Measurements from ENCODE around the gene ANAPC1.
"Not testable (repeated sequence)": the region's sequence is repeated elsewhere in the genome, so short reads cannot be mapped to it uniquely, and the experiment has no call there.

Gene ANAPC1

GRCh38 chr2:111908578-111908977 is 24.6 kb upstream of the ANAPC1 start:
- Histone ChIP-seq H2AFZ (ENCODE audit: low read depth, low read length) (no peak overlapping the region), H3K4me1 (ENCODE audit: low read length) (peaks cover 26% of the 10 kb centered on the region), H3K79me2 (ENCODE audit: low read length) (no peaks in the 10 kb centered on the region), H4K20me1 (ENCODE audit: insufficient read depth, low read length) (no peaks in the 10 kb centered on the region), H3K36me3 (replicated peaks; ENCODE audit: low read depth, low read length) (no peaks in the 10 kb centered on the region), H3K9me3 (ENCODE audit: insufficient read depth, low read length) (no peaks in the 10 kb centered on the region), H3K4me2 (ENCODE audit: low read length) (no peak overlapping the region), H3K27ac (ENCODE audit: low read length) (no peak overlapping the region), H3K4me3 (ENCODE audit: low read length) (no peak overlapping the region), H3K27me3 (ENCODE audit: low read depth, low read length) (0 out of 2 replicates have a peak, but pooled peaks cover 3% of the 10 kb centered on the region), H3K9ac (ENCODE audit: low read length) (no peak overlapping the region)
- TF ChIP-seq CTCF (IDR thresholded peaks at IDR 0.05; ENCODE audit: low read depth, low read length), result no peak
- TF ChIP-seq EZH2phosphoT487 (IDR thresholded peaks at IDR 0.05; ENCODE audit: low read depth), result no peak

- Histone ChIP-seq H3K36me3 (replicated peaks; ENCODE audit: low read depth, low read length) (no peaks in the 10 kb centered on the region), H3K27me3 (ENCODE audit: low read depth, low read length) (0 out of 2 replicates have a peak, but pooled peaks cover 11% of the 10 kb centered on the region), H3K4me2 (ENCODE audit: low read length) (peak overlapping the region; percentile 56), H3K4me3 (ENCODE audit: low read length) (peak overlapping the region; percentile 3; the same call in 1 of the 2 replicates), H4K20me1 (ENCODE audit: insufficient read depth, low read length) (no peaks in the 10 kb centered on the region), H3K4me1 (ENCODE audit: low read length) (peaks cover 27% of the 10 kb centered on the region), H3K27ac (ENCODE audit: low read length) (0 out of 2 replicates have a peak overlapping the region, but pooled peaks have one; percentile 3), H3K9me3 (ENCODE audit: insufficient read depth, low read length) (no peaks in the 10 kb centered on the region), H3K79me2 (ENCODE audit: low read length) (no peaks in the 10 kb centered on the region), H3K9ac (ENCODE audit: low read length) (no peak overlapping the region), H2AFZ (ENCODE audit: low read depth, low read length) (0 out of 2 replicates have a peak overlapping the region, but pooled peaks have one; percentile 12)
- TF ChIP-seq EZH2phosphoT487 (IDR thresholded peaks at IDR 0.05; ENCODE audit: low read depth) (no peak), CTCF (IDR thresholded peaks at IDR 0.05; ENCODE audit: low read depth, low read length) (no peak)
These were observed 22.2 kb upstream of the ANAPC1 start for GRCh38 chr2:111905990-111906735.

GRCh38 chr2:111905475-111905869 is 21.5 kb upstream of the ANAPC1 start:
- Histone ChIP-seq H3K4me1 (ENCODE audit: low read length) (peaks cover 27% of the 10 kb centered on the region), H3K27me3 (ENCODE audit: low read depth, low read length) (peaks cover 13% of the 10 kb centered on the region; the same call in 1 of the 2 replicates)
- H3K79me2 ChIP-seq (ENCODE audit: low read length); H3K4me3 ChIP-seq (ENCODE audit: low read length); H3K27ac ChIP-seq (ENCODE audit: low read length); H3K36me3 ChIP-seq (replicated peaks; ENCODE audit: low read depth, low read length); H3K4me2 ChIP-seq (ENCODE audit: low read length); H2AFZ ChIP-seq (ENCODE audit: low read depth, low read length); H3K9ac ChIP-seq (ENCODE audit: low read length); H3K9me3 ChIP-seq (ENCODE audit: insufficient read depth, low read length); H4K20me1 ChIP-seq (ENCODE audit: insufficient read depth, low read length): not testable (repeated sequence)

- Histone ChIP-seq H3K9me3 (ENCODE audit: insufficient read depth, low read length) (no peaks in the 10 kb centered on the region), H2AFZ (ENCODE audit: low read depth, low read length) (no peak overlapping the region), H3K36me3 (replicated peaks; ENCODE audit: low read depth, low read length) (no peaks in the 10 kb centered on the region), H3K27ac (ENCODE audit: low read length) (no peak overlapping the region), H3K4me1 (ENCODE audit: low read length) (peaks cover 27% of the 10 kb centered on the region), H3K4me3 (ENCODE audit: low read length) (no peak overlapping the region), H4K20me1 (ENCODE audit: insufficient read depth, low read length) (no peaks in the 10 kb centered on the region), H3K4me2 (ENCODE audit: low read length) (no peak overlapping the region), H3K79me2 (ENCODE audit: low read length) (no peaks in the 10 kb centered on the region), H3K9ac (ENCODE audit: low read length) (no peak overlapping the region), H3K27me3 (ENCODE audit: low read depth, low read length) (peaks cover 19% of the 10 kb centered on the region)
- TF ChIP-seq CTCF (IDR thresholded peaks at IDR 0.05; ENCODE audit: low read depth, low read length) (no peak), EZH2phosphoT487 (IDR thresholded peaks at IDR 0.05; ENCODE audit: low read depth) (no peak)
These were observed 20.9 kb upstream of the ANAPC1 start for GRCh38 chr2:111904726-111905474.

Data from OCI-LY3 (cell line).